ENCODE measurements around the gene ITM2C. TPM values are rescaled to one million over a fixed set of nuclear protein-coding genes. Genes with fewer than 3 reads are reported as not detected.

The ITM2C gene
- total and polyA plus RNA-seq, 9 donors, result 52.3 to 96.2 (median 67.8) TPM

GRCh38 chr2:230886671-230887071, 21.9 kb downstream of the ITM2C start:
- TF ChIP-seq EP300 (IDR thresholded peaks at IDR 0.05) (no peak), CTCF (IDR thresholded peaks at IDR 0.05) (no peak), POLR2A (IDR thresholded peaks at IDR 0.05) (no peak)
- Histone ChIP-seq H3K4me3 (no peak overlapping the region), H3K27ac (no peak overlapping the region), H3K4me1 (ENCODE audit: insufficient read depth) (no peaks in the 10 kb centered on the region), H3K36me3 (no peaks in the 10 kb centered on the region), H3K9me3 (no peaks in the 10 kb centered on the region), H3K27me3 (no peaks in the 10 kb centered on the region)
- DNase-seq, result no peak
- intact Hi-C loops (cut with DNase I), result no loop called here
- 56 to 69% (median 67%) methylated on average over 12 to 14 of the region's 14 CpGs for WGBS, 3 donors

- TF ChIP-seq CTCF (IDR thresholded peaks at IDR 0.05) (no peak), POLR2A (IDR thresholded peaks at IDR 0.05) (no peak), EP300 (IDR thresholded peaks at IDR 0.05) (no peak)
- 80 to 83% (median 82%) methylated on average over 7 of the region's 7 CpGs for WGBS, 3 donors
- no peak overlapping the region for H3K27ac ChIP-seq
Measured at GRCh38 chr2:230887342-230887741, 22.6 kb downstream of the ITM2C start.

GRCh38 chr2:230888824-230889400, 24.2 kb downstream of the ITM2C start:
- H3K4me3 ChIP-seq, result no peak overlapping the region
- H3K27me3 ChIP-seq, result no peaks in the 10 kb centered on the region
- intact Hi-C loops (cut with DNase I), result no loop called here
- no peak for DNase-seq
- no peaks in the 10 kb centered on the region for H3K4me1 ChIP-seq (ENCODE audit: insufficient read depth)
- WGBS, 3 donors, result 90 to 95% (median 91%) methylated on average over 14 of the region's 14 CpGs
- H3K36me3 ChIP-seq, result no peaks in the 10 kb centered on the region
- H3K9me3 ChIP-seq, result no peaks in the 10 kb centered on the region
- H3K27ac ChIP-seq, result no peak overlapping the region
- TF ChIP-seq POLR2A (IDR thresholded peaks at IDR 0.05) (no peak), CTCF (IDR thresholded peaks at IDR 0.05) (no peak), EP300 (IDR thresholded peaks at IDR 0.05) (no peak)

More at GRCh38 chr2:230887342-230887741, 22.6 kb downstream of the ITM2C start:
- no peaks in the 10 kb centered on the region for H3K27me3 ChIP-seq
- no peak overlapping the region for H3K4me3 ChIP-seq
- DNase-seq, result no peak
- H3K4me1 ChIP-seq (ENCODE audit: insufficient read depth), result no peaks in the 10 kb centered on the region
- intact Hi-C loops (cut with DNase I), result no loop called here
- no peaks in the 10 kb centered on the region for H3K9me3 ChIP-seq
- H3K36me3 ChIP-seq, result no peaks in the 10 kb centered on the region

GRCh38 chr2:230889911-230890601, 25.3 kb downstream of the ITM2C start:
- WGBS, 3 donors, result 87 to 90% (median 90%) methylated on average over 22 of the region's 22 CpGs
- intact Hi-C loops (cut with DNase I), result no loop called here
- H3K9me3 ChIP-seq, result no peaks in the 10 kb centered on the region
- H3K4me1 ChIP-seq (ENCODE audit: insufficient read depth), result no peaks in the 10 kb centered on the region
- no peaks in the 10 kb centered on the region for H3K27me3 ChIP-seq
- no peak overlapping the region for H3K27ac ChIP-seq
- no peak for DNase-seq
- no peaks in the 10 kb centered on the region for H3K36me3 ChIP-seq
- H3K4me3 ChIP-seq, result no peak overlapping the region
- TF ChIP-seq POLR2A (IDR thresholded peaks at IDR 0.05) (no peak), CTCF (IDR thresholded peaks at IDR 0.05) (no peak), EP300 (IDR thresholded peaks at IDR 0.05) (no peak)

All from ovary (tissue), 9 donors.